GM18502 (cell line): ENCODE measurements around the gene CDKAL1.

ENCODE experiments used
- ATAC-seq: cut with Tn5 transposase; IDR thresholded peaks from one replicate; pipeline ENCODE4 v1.9.1; 2021; ENCODE audit warnings: mild to moderate bottlenecking; ENCODE audit not compliant: unreplicated experiment, poor library complexity

CDKAL1 gene

GRCh38 chr6:20931093-20931492 is 396.8 kb downstream of the CDKAL1 start:
- no peak for ATAC-seq

- ATAC-seq, result no peak
Observed at GRCh38 chr6:20931772-20932171, 397.5 kb downstream of the CDKAL1 start.

- no peak for ATAC-seq
Observed at GRCh38 chr6:20932284-20932683, 398.0 kb downstream of the CDKAL1 start.

GRCh38 chr6:20933057-20933788 is 399.0 kb downstream of the CDKAL1 start:
- no peak for ATAC-seq

GRCh38 chr6:20936949-20937348 is 402.7 kb downstream of the CDKAL1 start:
- no peak for ATAC-seq

GRCh38 chr6:20939161-20939775 is 405.0 kb downstream of the CDKAL1 start:
- ATAC-seq, result no peak

- no peak for ATAC-seq
Observed at GRCh38 chr6:20943040-20943627, 408.9 kb downstream of the CDKAL1 start.

GRCh38 chr6:20943922-20944321 is 409.7 kb downstream of the CDKAL1 start:
- no peak for ATAC-seq

- ATAC-seq, result peak; percentile 94
Observed at GRCh38 chr6:20946022-20946421, 411.8 kb downstream of the CDKAL1 start.

GRCh38 chr6:20946890-20947289 is 412.6 kb downstream of the CDKAL1 start:
- ATAC-seq, result no peak

- ATAC-seq, result no peak
Observed at GRCh38 chr6:20947977-20948376, 413.7 kb downstream of the CDKAL1 start.

- ATAC-seq, result no peak
Observed at GRCh38 chr6:20948556-20948955, 414.3 kb downstream of the CDKAL1 start.

GRCh38 chr6:20949138-20949537 is 414.9 kb downstream of the CDKAL1 start:
- ATAC-seq, result no peak

GRCh38 chr6:20952699-20953474 is 418.6 kb downstream of the CDKAL1 start:
- ATAC-seq, result no peak

- ATAC-seq, result no peak
Observed at GRCh38 chr6:20954315-20954714, 420.1 kb downstream of the CDKAL1 start.

- ATAC-seq, result no peak
Observed at GRCh38 chr6:20955131-20955530, 420.9 kb downstream of the CDKAL1 start.

GRCh38 chr6:20955751-20956150 is 421.5 kb downstream of the CDKAL1 start:
- ATAC-seq, result no peak

GRCh38 chr6:20960067-20960466 is 425.8 kb downstream of the CDKAL1 start:
- no peak for ATAC-seq

GRCh38 chr6:20965276-20965675 is 431.0 kb downstream of the CDKAL1 start:
- no peak for ATAC-seq

- no peak for ATAC-seq
Observed at GRCh38 chr6:20965915-20966314, 431.7 kb downstream of the CDKAL1 start.

- no peak for ATAC-seq
Observed at GRCh38 chr6:20969551-20969950, 435.3 kb downstream of the CDKAL1 start.
